SHP77 treated with DMSO at 0.1 percent for 48 hours (cell line): ENCODE measurements around the gene CAV1.
"Not testable (repeated sequence)": the region's sequence is repeated elsewhere in the genome, so short reads cannot be mapped to it uniquely, and the experiment has no call there.

Source experiments
- DNase-seq: peaks from one replicate; lab custom pipeline; 2025; lab: John Stamatoyannopoulos, UW

CAV1 gene

DNA sequence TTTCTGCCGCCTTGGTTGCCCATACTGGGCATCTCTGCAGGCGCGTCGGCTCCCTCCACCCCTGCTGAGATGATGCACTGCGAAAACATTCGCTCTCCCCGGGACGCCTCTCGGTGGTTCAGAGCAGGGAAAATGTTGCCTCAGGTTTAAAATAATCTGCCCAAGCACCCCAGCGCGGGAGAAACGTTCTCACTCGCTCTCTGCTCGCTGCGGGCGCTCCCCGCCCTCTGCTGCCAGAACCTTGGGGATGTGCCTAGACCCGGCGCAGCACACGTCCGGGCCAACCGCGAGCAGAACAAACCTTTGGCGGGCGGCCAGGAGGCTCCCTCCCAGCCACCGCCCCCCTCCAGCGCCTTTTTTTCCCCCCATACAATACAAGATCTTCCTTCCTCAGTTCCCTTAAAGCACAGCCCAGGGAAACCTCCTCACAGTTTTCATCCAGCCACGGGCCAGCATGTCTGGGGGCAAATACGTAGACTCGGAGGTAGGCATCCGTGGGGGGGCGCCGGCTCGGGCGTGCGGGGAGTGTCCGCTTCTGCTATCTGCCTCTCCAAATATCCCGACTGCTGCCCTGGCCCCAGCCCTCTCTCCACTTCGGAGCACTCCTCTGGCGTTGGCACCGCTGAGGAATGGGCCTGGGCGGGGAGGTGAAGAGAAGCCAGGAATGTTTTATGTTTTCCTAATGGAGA lies at the start of gene CAV1:
Gene CAV1, plus strand, starts transcription at position 428 of the 689 bp plus-strand sequence. Its CDS starts 27 bp downstream, at position 455.
- no peak for DNase-seq

DNA sequence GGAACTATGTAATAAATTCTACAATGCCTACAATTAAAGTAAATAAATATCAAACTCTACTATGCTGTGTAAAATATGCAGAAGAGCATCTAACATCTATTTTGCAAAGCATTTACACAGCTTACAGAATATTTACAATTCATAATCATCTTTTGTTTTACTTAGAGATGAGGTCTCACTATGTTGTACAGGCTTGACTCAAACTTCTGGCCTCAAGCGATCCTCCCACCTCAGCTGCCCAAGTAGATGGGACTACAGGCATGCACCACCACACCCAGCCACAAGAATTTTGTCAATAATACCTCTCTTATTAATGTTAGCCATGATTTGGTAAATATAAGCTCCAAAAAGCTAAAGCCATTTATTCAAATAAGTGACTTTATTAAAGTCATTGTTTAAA lies 47.2 kb upstream of the CAV1 start:
- no peak for DNase-seq

GRCh38 chr7:116478834-116479233 lies 46.0 kb upstream of the CAV1 start:
- DNase-seq, result no peak

- no peak for DNase-seq
These were observed 41.4 kb upstream of the CAV1 start for GRCh38 chr7:116483271-116483942.

GRCh38 chr7:116484389-116484788 lies 40.4 kb upstream of the CAV1 start:
- DNase-seq, result not testable (repeated sequence)

DNA sequence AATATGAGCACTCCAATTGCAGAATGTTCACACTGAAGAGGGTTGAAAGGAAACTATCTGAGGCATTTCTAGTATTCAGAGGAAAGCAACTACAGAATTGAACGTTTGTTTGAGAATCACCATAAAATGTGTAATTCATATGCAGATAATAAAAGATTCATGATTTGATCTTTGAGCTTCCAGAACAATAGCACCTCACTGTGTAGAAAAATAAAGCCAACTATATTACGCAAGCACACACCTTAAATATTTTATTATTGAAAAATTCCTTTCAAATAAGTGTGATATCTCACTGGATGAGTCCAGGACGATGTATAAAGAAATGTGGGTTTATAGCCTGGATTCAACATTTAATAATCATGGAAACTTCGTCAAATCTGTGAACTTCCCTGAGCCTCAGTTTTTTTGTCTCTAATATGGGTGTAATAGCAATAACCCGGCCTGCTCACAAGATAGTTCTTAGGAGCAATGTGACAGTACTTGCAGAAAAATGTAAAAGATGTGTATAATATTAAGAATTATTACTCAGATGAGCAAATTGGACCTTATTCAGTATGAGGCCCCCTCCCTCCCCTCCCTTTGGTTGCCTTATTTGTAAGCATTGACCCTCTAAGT lies 36.8 kb upstream of the CAV1 start:
- no peak for DNase-seq

DNA sequence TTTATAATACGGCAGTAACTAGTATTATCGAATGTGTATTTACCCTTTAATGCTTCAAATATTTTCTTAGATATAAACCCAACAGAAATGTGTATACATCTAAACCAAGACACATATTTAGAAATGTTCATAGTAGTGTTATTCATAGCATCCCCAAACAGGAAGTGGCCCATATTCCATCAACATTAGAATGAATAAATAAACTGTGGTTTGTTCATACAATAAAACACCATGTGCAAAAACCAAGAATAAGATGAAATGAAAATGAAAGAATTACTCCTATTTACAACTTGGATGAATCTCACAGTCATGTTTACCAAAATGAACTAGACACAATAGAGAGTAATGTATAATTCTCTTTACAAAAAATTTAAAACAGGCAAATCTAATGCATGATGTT lies 34.5 kb upstream of the CAV1 start:
- no peak for DNase-seq

DNA sequence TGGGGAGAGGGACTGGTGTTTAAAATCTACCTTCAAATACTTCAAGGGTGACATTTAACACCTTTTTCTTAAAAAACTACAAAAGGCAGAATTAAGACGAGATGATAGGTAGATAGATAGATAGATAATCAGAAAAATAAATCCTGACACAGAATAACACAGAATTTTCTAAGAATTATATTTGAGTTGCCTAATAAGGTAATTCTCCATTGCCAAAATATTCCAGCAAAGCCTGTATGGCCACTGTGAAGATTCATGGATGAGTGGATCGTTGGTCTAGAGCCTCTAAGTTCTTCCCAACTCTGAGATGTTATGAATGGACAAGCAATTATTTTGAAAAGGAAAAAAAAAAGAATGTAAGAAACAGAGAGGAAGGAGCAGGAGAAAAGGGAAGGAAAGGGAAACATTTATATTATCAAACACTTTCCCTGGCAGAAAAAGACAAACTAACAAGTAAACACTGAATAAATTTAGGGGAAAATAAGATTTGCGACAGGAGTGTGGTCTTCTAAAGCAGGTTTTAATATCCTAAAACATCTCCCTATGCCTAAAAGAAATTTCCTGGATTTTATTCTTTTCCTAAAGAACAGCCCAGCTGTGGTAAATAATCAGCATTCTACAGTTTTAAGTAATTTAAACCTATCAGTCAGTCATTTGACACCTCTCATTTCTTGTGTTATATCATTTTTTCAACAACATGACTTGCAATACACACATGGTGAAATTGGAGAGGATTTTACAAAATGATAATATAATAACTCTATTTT lies 32.8 kb upstream of the CAV1 start:
- no peak for DNase-seq

- no peak for DNase-seq
These were observed 32.2 kb upstream of the CAV1 start for GRCh38 chr7:116492654-116493109.

GRCh38 chr7:116493449-116493848 lies 31.4 kb upstream of the CAV1 start:
- no peak for DNase-seq

DNA sequence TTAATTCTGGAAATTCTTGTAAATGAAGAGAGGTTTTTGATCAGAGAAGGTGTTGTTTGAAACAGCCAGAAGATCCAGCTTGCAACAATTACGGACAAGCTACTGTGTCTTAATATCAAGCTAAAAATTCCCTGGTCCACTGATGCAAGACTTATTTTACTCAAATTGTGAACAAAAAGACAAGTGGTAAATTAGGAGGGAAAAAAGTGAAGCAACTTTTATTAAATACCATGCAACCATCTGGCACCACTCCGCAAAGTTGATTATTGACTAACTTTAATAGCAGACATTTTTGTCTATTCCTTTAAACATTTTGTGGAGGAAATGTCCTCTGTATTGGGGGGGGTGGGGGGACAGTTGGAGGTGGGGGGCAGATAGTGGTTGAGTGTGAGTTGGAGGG lies 30.4 kb upstream of the CAV1 start:
- DNase-seq, result no peak

DNA sequence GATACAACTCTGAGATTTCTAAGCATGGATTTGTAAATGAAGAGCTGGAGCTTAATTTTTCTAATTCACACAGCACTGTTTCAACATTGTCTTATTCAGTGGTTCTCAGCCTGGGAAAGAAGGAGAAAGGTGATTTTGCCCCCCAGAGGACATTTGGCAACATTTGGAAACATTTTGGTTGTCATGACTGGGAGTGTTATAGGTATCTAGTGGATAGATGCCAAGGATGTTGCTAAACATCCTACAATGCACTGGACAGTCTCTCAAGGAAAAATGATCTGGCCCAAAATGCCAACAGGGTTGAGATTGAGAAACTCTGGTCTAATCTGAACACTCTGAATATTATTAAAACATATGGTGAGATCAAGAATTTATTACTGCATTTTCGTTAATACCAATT lies 29.1 kb upstream of the CAV1 start:
- DNase-seq, result no peak

GRCh38 chr7:116496653-116497052 lies 28.2 kb upstream of the CAV1 start:
- DNase-seq, result no peak

DNA sequence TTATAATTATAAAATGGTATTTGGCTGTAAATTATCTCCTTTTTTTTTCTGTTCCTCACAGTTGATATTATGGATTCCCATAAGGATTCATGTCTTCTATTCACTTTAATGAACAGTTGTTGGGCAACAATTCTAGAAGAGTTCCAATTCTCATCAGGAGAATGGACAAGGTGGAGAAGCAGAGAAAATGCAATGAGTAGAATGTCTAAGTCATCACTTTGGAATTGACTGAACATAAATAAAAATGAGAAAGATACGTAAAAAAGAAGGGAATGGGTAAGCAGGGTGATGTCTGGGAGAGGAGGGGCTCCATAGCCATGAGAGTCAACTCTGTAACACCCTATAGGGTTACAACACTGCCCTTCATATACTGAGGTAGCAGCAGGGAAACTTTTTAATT lies 27.1 kb upstream of the CAV1 start:
- no peak for DNase-seq

- no peak for DNase-seq
These were observed 25.4 kb upstream of the CAV1 start, which contains the start of gene CAV2 for GRCh38 chr7:116499168-116500077. TSS of gene CAV2 (plus strand) at chr7:116499738. CDS start at chr7:116499782, 44 bp downstream.

DNA sequence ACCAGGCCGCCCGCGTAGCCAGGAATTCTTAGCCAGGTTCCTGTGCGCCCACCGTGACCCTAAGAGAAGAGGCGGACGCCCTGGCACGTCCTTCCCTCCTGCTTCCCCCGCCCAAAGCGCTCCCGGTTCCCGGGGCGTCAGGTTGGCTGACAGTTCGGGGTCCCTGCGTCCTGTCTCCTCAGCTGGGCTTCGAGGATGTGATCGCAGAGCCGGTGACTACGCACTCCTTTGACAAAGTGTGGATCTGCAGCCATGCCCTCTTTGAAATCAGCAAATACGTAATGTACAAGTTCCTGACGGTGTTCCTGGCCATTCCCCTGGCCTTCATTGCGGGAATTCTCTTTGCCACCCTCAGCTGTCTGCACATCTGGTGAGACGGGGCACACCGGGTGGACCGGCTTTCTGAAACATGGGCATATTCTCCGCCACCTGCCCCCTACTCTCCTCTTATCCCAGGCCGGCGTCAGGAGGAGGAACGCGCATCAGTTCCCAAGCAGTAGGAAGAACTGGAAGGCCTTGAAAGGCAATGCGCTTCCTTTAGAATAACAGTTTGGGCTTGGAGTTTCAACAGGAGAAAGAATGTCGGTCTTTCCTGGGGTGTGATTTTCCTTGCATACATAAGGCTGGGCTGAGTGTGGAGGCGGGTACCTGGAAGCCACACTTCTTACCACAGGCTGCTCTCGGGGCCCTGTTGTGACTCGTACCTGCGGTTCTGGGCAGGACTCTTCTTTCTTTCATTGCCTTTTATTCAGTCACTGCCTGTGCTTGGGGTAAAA lies 24.6 kb upstream of the CAV1 start:
- DNase-seq, result no peak

GRCh38 chr7:116501425-116502167 lies 23.2 kb upstream of the CAV1 start:
- no peak for DNase-seq

GRCh38 chr7:116502201-116503096 lies 22.4 kb upstream of the CAV1 start:
- no peak for DNase-seq

GRCh38 chr7:116503835-116504234 lies 21.0 kb upstream of the CAV1 start:
- DNase-seq, result no peak
